Calu3 (cell line): ENCODE data around the gene FAM193A. TPM values are rescaled to one million over a fixed set of nuclear protein-coding genes. Genes with fewer than 3 reads are reported as not detected.

Source experiments
- Bru-seq: library from RNA; stranded (reverse); fragments of 400-500 nt; gene quantifications from one replicate; lab custom pipeline; 2021; lab: Mats Ljungman, UMichigan
- BruChase-seq, 2 experiments: library from RNA; stranded (reverse); fragments of 400-500 nt; gene quantifications; one replicate each; lab custom pipeline; 2021; lab: Mats Ljungman, UMichigan
- BruUV-seq: library from RNA; stranded (reverse); fragments of 400-500 nt; replicated peaks from 2 replicates; lab custom pipeline; 2021; lab: Mats Ljungman, UMichigan
- CTCF ChIA-PET: fragments of 300-600 bp; sonication (Branson Sonifier 250); formaldehyde crosslinking; loops from one replicate; lab custom pipeline; 2022; ENCODE audit warnings: antibody characterized with exemption; lab: Charles Lee
- DNase-seq: peaks from one replicate; pipeline ENCODE4 v3.0.0; 2022
- H3K27ac Mint-ChIP-seq: one replicate; pipeline ENCODE4 v1.8.0; 2022; ENCODE audit warnings: mixed read lengths; ENCODE audit not compliant: unreplicated experiment
- H3K27me3 Mint-ChIP-seq: one replicate; pipeline ENCODE4 v1.8.0; 2022; ENCODE audit warnings: mixed read lengths; ENCODE audit not compliant: unreplicated experiment
- H3K36me3 Mint-ChIP-seq: one replicate; pipeline ENCODE4 v1.8.0; 2022; ENCODE audit warnings: mild to moderate bottlenecking, moderate library complexity, mixed read lengths; ENCODE audit not compliant: insufficient read depth, unreplicated experiment
- H3K4me1 Mint-ChIP-seq: one replicate; pipeline ENCODE4 v1.8.0; 2022; ENCODE audit warnings: mild to moderate bottlenecking, low read depth, mixed read lengths; ENCODE audit not compliant: unreplicated experiment
- H3K4me3 Mint-ChIP-seq: one replicate; pipeline ENCODE4 v1.8.0; 2022; ENCODE audit warnings: mild to moderate bottlenecking, low read depth, moderate library complexity, mixed read lengths; ENCODE audit not compliant: unreplicated experiment
- H3K9me3 Mint-ChIP-seq: one replicate; pipeline ENCODE4 v1.8.0; 2022; ENCODE audit warnings: low read depth, mixed read lengths; ENCODE audit not compliant: unreplicated experiment
- CTCF ChIP-seq: fragments of 200-600 bp; IDR thresholded peaks from one replicate; pipeline ENCODE4 v1.8.0; 2022; ENCODE audit warnings: antibody characterized with exemption; ENCODE audit not compliant: unreplicated experiment
- intact Hi-C: fragments of 100-400 bp; cut with micrococcal nuclease; formaldehyde crosslinking; loops from one replicate; pipeline ENCODE4 v1.10.0; 2022; ENCODE audit not compliant: unreplicated experiment
- long read RNA-seq: library from polyadenylated mRNA; stranded (forward); transcript quantifications from one replicate; pipeline ENCODE4 v2.0.0, GENCODE V29; 2022
- total RNA-seq: library from RNA; stranded (reverse); gene quantifications from 2 replicates; pipeline ENCODE4 v1.2.3, GENCODE V29; 2022

The FAM193A gene
- 20.0 and 22.2 TPM in 2 replicates for total RNA-seq
- percentile 74 among the genes with signal in this experiment for Bru-seq, nascent RNA
- percentile 73 among the genes with signal in this experiment for BruChase-seq, experiment 1, labeled RNA remaining after a 6-hour chase
- BruChase-seq, experiment 2, labeled RNA remaining after a 2-hour chase: percentile 72 among the genes with signal in this experiment
- long read RNA-seq, full-length matches to known transcripts: 3 of 12 reads
- long read RNA-seq, partial matches to known transcripts: 1 of 12 reads
- long read RNA-seq, other reads (novel, unspliced or antisense): 8 of 12 reads

- peak; percentile 97 for DNase-seq
- peak within 1 kb of the TSS; percentile 66 for H3K27ac Mint-ChIP-seq
- no TSS peak for BruUV-seq
- H3K4me3 Mint-ChIP-seq: peak within 1 kb of the TSS; percentile 77
- H3K36me3 Mint-ChIP-seq: peaks cover 19% of the 10 kb centered on the region
- CTCF ChIA-PET: interaction anchor here (0.6 to 1.6 kb wide), 4 partner anchors 16 to 273 kb away, joined by 3 to 5 read pairs (median 4); partner anchors contain the start of gene RNF4
- no peaks in the 10 kb centered on the region for H3K4me1 Mint-ChIP-seq
- no peaks in the 10 kb centered on the region for H3K27me3 Mint-ChIP-seq
- no peaks in the 10 kb centered on the region for H3K9me3 Mint-ChIP-seq
- no peak for TF ChIP-seq CTCF
- intact Hi-C loops: no loop called here
Observed at GRCh38 chr4:2536193-2537010, at the start of gene FAM193A. FAM193A (plus strand) TSS chr4:2536647; CDS start chr4:2536916, 269 bp downstream.

- peaks cover 19% of the 10 kb centered on the region for H3K36me3 Mint-ChIP-seq
- intact Hi-C loops: no loop called here
- H3K9me3 Mint-ChIP-seq: no peaks in the 10 kb centered on the region
- no peak for DNase-seq
- TF ChIP-seq CTCF: no peak
- CTCF ChIA-PET: no interaction called here
- no TSS peak for BruUV-seq
- H3K4me3 Mint-ChIP-seq: no peak overlapping the region
- peaks cover 13% of the 10 kb centered on the region for H3K4me1 Mint-ChIP-seq
- no peak overlapping the region for H3K27ac Mint-ChIP-seq
- H3K27me3 Mint-ChIP-seq: no peaks in the 10 kb centered on the region
Observed at GRCh38 chr4:2486981-2487380, 49.5 kb upstream of the FAM193A start.

- no peak overlapping the region for H3K27ac Mint-ChIP-seq
- intact Hi-C loops: no loop called here
- BruUV-seq: no TSS peak
- CTCF ChIA-PET: no interaction called here
- no peaks in the 10 kb centered on the region for H3K27me3 Mint-ChIP-seq
- peaks cover 13% of the 10 kb centered on the region for H3K4me1 Mint-ChIP-seq
- H3K9me3 Mint-ChIP-seq: no peaks in the 10 kb centered on the region
- H3K4me3 Mint-ChIP-seq: no peak overlapping the region
- no peak for TF ChIP-seq CTCF
- peaks cover 19% of the 10 kb centered on the region for H3K36me3 Mint-ChIP-seq
- DNase-seq: no peak
Observed at GRCh38 chr4:2487632-2488031, 48.8 kb upstream of the FAM193A start.

- CTCF ChIA-PET: no interaction called here
- intact Hi-C loops: no loop called here
- BruUV-seq: no TSS peak
- Mint-ChIP-seq H3K4me1 (peaks cover 13% of the 10 kb centered on the region), H3K9me3 (no peaks in the 10 kb centered on the region), H3K27me3 (no peaks in the 10 kb centered on the region), H3K4me3 (no peak overlapping the region), H3K36me3 (peaks cover 25% of the 10 kb centered on the region), H3K27ac (no peak overlapping the region)
- DNase-seq: no peak
- TF ChIP-seq CTCF: no peak
Observed at GRCh38 chr4:2489081-2489805, 47.2 kb upstream of the FAM193A start.
